T-helper 1 cell treated with Interleukin-12 subunit alpha and Interleukin-12 subunit beta and Interleukin-4 antibody, amounts not matched to agents 30 μg/mL and 1 μg/mL, for 36 hours (primary cell): ENCODE data around the gene KRT7.
A peak's percentile ranks its signal among the peaks of the same experiment; 100 is the strongest.

Experiments used
- H3K27ac Mint-ChIP-seq: one replicate; pipeline ENCODE4 v1.8.0; 2021; ENCODE audit warnings: mild to moderate bottlenecking, mixed read lengths
- H3K27me3 Mint-ChIP-seq: one replicate; pipeline ENCODE4 v1.8.0; 2021; ENCODE audit warnings: low read depth, mixed read lengths
- H3K36me3 Mint-ChIP-seq: one replicate; pipeline ENCODE4 v1.8.0; 2021; ENCODE audit warnings: low read depth, mixed read lengths
- H3K4me1 Mint-ChIP-seq: one replicate; pipeline ENCODE4 v1.8.0; 2021; ENCODE audit warnings: low read depth, mixed read lengths
- H3K4me3 Mint-ChIP-seq: one replicate; pipeline ENCODE4 v1.8.0; 2021; ENCODE audit warnings: mild to moderate bottlenecking, moderate library complexity, mixed read lengths
- H3K9me3 Mint-ChIP-seq: one replicate; pipeline ENCODE4 v1.8.0; 2021; ENCODE audit warnings: mixed read lengths

The KRT7 gene

DNA sequence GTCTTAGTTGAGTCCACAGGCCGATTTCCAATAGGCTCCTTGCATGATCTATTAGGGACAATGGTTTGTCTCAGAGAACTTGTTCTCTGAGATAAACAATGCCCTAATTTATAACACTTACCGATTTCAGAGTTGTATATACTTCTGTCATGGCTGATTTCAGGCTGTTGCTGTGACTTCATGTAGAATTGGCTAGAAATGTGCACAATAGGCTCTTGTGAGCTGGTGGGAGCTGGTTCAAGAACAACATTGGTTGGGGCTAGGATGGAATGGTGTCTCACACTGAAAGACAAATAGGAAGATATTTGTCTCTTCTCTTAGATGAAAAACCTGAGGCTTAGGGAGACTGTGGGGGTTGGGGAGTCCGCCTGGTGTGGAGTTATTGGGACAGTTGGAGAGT is 34.7 kb downstream of the KRT7 start:
- H3K4me1 Mint-ChIP-seq = no peaks in the 10 kb centered on the region
- no peak overlapping the region for H3K27ac Mint-ChIP-seq
- H3K27me3 Mint-ChIP-seq = peaks cover 23% of the 10 kb centered on the region
- peaks cover 24% of the 10 kb centered on the region for H3K36me3 Mint-ChIP-seq
- H3K4me3 Mint-ChIP-seq = no peak overlapping the region
- H3K9me3 Mint-ChIP-seq = no peaks in the 10 kb centered on the region

- H3K4me1 Mint-ChIP-seq = no peaks in the 10 kb centered on the region
- H3K36me3 Mint-ChIP-seq = peaks cover 24% of the 10 kb centered on the region
- H3K27me3 Mint-ChIP-seq = peaks cover 25% of the 10 kb centered on the region
- no peak overlapping the region for H3K27ac Mint-ChIP-seq
- no peaks in the 10 kb centered on the region for H3K9me3 Mint-ChIP-seq
- H3K4me3 Mint-ChIP-seq = no peak overlapping the region
Observed at GRCh38 chr12:52268212-52268611, 35.2 kb downstream of the KRT7 start.

DNA sequence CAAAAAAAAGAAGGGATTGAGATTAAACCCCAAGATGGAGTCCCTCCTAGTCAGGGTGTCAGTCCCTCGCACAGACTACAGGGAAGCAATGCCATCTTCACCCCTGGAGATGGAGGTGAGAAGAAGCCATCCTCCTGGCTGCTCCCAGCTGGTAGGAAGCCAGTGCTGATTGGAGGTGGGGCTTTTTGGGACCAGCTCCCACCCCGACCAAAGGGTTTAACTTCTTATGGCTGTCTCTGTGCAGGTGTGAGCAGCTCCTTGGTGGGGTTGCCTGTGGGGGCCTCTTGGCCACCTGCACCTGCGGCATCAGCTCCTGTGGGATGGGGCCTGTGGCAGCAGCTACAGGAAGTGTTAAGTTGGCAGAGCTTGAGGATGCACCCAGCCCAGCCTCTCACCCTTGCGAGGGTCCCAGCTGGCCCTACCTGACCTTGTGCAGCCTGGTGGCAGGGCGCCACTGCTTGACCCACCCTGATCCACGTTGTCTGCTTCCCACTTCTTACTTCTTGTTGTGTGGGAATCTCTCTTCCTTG is 37.6 kb downstream of the KRT7 start:
- no peaks in the 10 kb centered on the region for H3K4me1 Mint-ChIP-seq
- H3K36me3 Mint-ChIP-seq = peaks cover 17% of the 10 kb centered on the region
- H3K4me3 Mint-ChIP-seq = no peak overlapping the region
- no peaks in the 10 kb centered on the region for H3K9me3 Mint-ChIP-seq
- H3K27me3 Mint-ChIP-seq = peaks cover 44% of the 10 kb centered on the region
- H3K27ac Mint-ChIP-seq = no peak overlapping the region

- H3K4me1 Mint-ChIP-seq = no peaks in the 10 kb centered on the region
- peaks cover 15% of the 10 kb centered on the region for H3K36me3 Mint-ChIP-seq
- no peaks in the 10 kb centered on the region for H3K9me3 Mint-ChIP-seq
- H3K27me3 Mint-ChIP-seq = peaks cover 42% of the 10 kb centered on the region
- H3K27ac Mint-ChIP-seq = no peak overlapping the region
- no peak overlapping the region for H3K4me3 Mint-ChIP-seq
Observed at GRCh38 chr12:52271158-52271557, 38.1 kb downstream of the KRT7 start.

- Mint-ChIP-seq H3K4me1 (peaks cover 10% of the 10 kb centered on the region), H3K36me3 (peaks cover 4% of the 10 kb centered on the region), H3K9me3 (no peaks in the 10 kb centered on the region), H3K4me3 (no peak within 1 kb of the TSS), H3K27ac (no peak within 1 kb of the TSS), H3K27me3 (peaks cover 67% of the 10 kb centered on the region)
Observed at GRCh38 chr12:52274521-52275120, 41.6 kb downstream of the KRT7 start, which contains the start of gene KRT86. Gene KRT86, plus strand, starts transcription at chr12:52274645. Its CDS starts 27,272 bp downstream, at chr12:52301917.

DNA sequence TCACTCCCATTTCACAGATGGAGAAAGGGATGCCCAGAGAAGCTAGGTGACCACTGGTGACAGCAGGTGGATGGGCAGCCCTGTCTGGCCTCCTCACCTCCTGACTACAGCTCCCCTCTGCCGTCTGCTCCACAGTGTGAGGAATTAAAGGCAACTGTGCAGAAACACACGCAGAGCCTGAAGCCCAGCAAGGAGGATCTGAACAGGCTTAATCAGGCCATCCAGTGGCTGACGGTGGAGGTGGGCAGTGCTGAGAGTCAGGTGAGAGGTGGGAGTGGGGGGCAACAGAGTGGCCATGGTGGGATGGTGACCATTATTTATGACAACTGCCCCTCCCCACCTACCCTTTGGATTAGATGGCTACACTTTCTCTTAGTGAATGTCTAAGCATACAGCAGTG is 42.6 kb downstream of the KRT7 start:
- H3K27me3 Mint-ChIP-seq = peaks cover 71% of the 10 kb centered on the region
- no peaks in the 10 kb centered on the region for H3K9me3 Mint-ChIP-seq
- no peak overlapping the region for H3K27ac Mint-ChIP-seq
- H3K4me3 Mint-ChIP-seq = no peak overlapping the region
- peaks cover 2% of the 10 kb centered on the region for H3K36me3 Mint-ChIP-seq
- H3K4me1 Mint-ChIP-seq = peaks cover 10% of the 10 kb centered on the region

- Mint-ChIP-seq H3K4me1 (peaks cover 10% of the 10 kb centered on the region), H3K4me3 (no peak overlapping the region), H3K36me3 (no peaks in the 10 kb centered on the region)
Observed at GRCh38 chr12:52277486-52278245, 44.6 kb downstream of the KRT7 start.

GRCh38 chr12:52278575-52279421 is 45.8 kb downstream of the KRT7 start:
- peaks cover 10% of the 10 kb centered on the region for H3K4me1 Mint-ChIP-seq
- no peak overlapping the region for H3K27ac Mint-ChIP-seq
- H3K4me3 Mint-ChIP-seq = peak overlapping the region; percentile 21
- H3K36me3 Mint-ChIP-seq = no peaks in the 10 kb centered on the region
- peaks cover 50% of the 10 kb centered on the region for H3K27me3 Mint-ChIP-seq
- no peaks in the 10 kb centered on the region for H3K9me3 Mint-ChIP-seq

More at GRCh38 chr12:52277486-52278245, 44.6 kb downstream of the KRT7 start:
- H3K27me3 Mint-ChIP-seq = peaks cover 61% of the 10 kb centered on the region
- H3K9me3 Mint-ChIP-seq = no peaks in the 10 kb centered on the region
- H3K27ac Mint-ChIP-seq = peak overlapping the region; percentile 5

DNA sequence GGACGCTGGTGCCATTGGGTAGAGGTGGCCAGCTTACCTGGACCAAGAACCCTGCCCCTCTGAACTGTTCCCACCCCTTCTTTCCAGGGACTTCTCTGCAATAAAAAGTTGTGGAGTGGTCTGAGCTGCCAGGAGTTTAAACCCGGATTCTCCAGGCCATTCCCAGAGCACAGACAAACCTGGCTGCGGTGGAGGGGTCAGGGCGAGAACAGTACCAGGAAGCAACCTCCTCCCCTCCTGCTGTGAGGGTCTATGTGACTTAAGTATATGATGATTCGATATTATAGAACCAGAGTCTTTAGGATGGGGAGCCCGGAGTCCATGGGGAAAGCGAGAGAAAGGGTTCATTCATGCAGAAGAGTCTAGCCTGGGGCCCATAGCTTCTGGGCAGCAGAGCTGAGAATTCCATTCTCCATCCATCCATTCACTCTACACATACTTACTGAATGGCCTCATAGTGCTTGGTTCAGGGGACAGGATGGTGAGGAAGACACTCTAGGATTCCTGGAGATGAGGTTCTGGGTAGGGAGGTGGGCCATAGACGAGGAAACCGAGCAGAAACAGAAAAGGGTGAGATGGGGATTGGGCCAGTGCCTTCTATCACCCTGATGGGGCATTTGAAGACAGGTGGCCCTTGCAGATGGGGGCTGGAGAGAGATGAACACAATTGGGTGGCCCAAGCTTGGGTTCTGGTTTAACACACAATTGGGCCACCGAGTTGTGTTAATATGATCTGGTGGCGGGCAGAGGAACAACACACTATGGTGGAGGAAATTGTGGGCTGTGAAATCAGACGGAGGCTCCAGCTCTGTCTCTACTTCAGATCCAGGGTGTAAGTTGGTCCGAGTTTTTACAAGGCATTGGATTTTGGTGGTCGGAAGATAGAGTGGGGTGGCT is 46.6 kb downstream of the KRT7 start:
- H3K27me3 Mint-ChIP-seq = peaks cover 41% of the 10 kb centered on the region
- H3K9me3 Mint-ChIP-seq = no peaks in the 10 kb centered on the region
- H3K27ac Mint-ChIP-seq = no peak overlapping the region
- no peaks in the 10 kb centered on the region for H3K36me3 Mint-ChIP-seq
- H3K4me1 Mint-ChIP-seq = peaks cover 10% of the 10 kb centered on the region
- no peak overlapping the region for H3K4me3 Mint-ChIP-seq

- no peak overlapping the region for H3K27ac Mint-ChIP-seq
- H3K27me3 Mint-ChIP-seq = peaks cover 37% of the 10 kb centered on the region
- no peaks in the 10 kb centered on the region for H3K36me3 Mint-ChIP-seq
- H3K4me1 Mint-ChIP-seq = peaks cover 10% of the 10 kb centered on the region
- no peaks in the 10 kb centered on the region for H3K9me3 Mint-ChIP-seq
- no peak overlapping the region for H3K4me3 Mint-ChIP-seq
Observed at GRCh38 chr12:52280319-52280795, 47.3 kb downstream of the KRT7 start.

DNA sequence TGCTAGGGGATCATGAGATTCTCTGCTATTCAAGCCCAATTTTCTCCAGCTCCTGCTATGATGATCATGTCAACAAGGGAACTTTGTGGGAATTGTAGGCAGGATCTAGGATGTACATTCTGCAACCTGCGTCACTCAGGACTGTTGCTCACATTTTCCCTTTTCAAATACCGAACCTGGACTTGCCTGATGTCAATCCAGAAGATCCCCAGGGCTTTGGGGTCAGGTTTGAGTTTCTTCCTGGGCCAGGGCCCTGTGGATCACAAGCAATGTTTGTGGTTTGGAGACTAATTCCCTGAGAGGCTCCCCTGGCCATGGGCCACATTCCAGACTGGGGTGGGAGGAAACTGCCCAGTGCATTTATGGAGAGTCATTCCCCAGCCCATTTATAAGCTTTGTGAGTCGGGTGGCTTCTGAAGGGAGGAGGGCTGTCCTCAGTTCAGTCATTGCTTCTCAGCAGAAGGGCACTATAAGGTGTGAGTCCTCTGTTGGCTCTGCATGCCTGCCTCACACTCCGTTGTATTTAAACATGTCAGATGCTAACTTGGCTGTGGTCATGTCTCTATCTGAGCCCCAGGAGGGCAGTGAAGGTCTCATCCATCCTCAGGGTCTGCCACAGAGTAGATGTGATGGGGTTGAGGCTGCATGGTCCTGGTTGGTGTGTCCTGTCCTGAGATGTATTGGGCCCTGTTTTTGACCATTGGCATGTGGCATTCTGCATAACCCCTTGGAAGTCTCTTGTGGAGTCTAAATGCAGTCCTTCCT is 47.9 kb downstream of the KRT7 start:
- no peak overlapping the region for H3K27ac Mint-ChIP-seq
- peaks cover 40% of the 10 kb centered on the region for H3K27me3 Mint-ChIP-seq
- H3K36me3 Mint-ChIP-seq = no peaks in the 10 kb centered on the region
- H3K4me3 Mint-ChIP-seq = no peak overlapping the region
- peaks cover 10% of the 10 kb centered on the region for H3K4me1 Mint-ChIP-seq
- no peaks in the 10 kb centered on the region for H3K9me3 Mint-ChIP-seq

DNA sequence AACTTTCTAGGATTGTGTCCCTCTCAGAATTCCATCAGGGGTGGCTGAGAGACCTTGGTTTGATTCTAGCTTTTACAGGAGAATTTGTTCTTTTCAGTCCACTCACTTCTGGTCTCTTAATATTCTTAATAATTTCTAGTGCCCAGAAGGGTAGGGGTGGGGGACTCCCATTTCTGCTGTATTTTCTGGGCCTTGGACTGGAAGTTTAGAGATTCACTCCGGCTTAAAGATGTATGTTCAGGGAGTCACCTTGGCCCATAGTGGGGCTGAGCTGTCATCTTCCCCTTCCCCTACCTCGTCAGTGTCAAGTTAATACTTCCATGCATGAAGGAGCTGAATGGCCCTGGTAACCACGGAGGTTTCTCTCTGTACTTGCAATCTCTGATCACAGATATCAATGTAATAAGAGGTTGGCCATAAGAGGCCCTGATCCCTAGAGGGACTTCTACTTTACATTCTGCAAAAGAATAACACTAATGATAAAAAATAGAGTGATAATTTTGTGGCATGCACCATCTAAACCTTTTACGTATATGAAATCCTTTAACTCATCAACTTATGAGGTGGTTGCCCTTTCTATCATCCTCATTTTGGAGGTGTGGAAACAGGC is 51.6 kb downstream of the KRT7 start:
- Mint-ChIP-seq H3K9me3 (no peaks in the 10 kb centered on the region), H3K4me3 (no peak overlapping the region), H3K36me3 (no peaks in the 10 kb centered on the region)

More for the DNA sequence above, 51.6 kb downstream of the KRT7 start:
- Mint-ChIP-seq H3K27ac (no peak overlapping the region), H3K4me1 (peaks cover 6% of the 10 kb centered on the region), H3K27me3 (peaks cover 11% of the 10 kb centered on the region)
